PC-9 (cell line): ENCODE results near the gene RXFP1.

Experiments used
- CTCF ChIP-seq: fragments of 200-600 bp; sonication (generic); conservative IDR thresholded peaks from 2 replicates; pipeline ENCODE4 v1.6.1; 2017; ENCODE audit warnings: mixed run types, antibody characterized with exemption, mild to moderate bottlenecking, moderate library complexity
- EZH2 ChIP-seq: fragments of 200-600 bp; sonication (generic); IDR thresholded peaks from 2 replicates; pipeline ENCODE4 v1.8.0; 2017; ENCODE audit warnings: antibody characterized with exemption, low read depth

GRCh38 chr4:158540125-158540907 is 18.6 kb downstream of the RXFP1 start:
- TF ChIP-seq CTCF (no peak), EZH2 (no peak)
